CD4-positive, alpha-beta T cell treated with Interferon alpha-2 for 1 hour (primary cell): Measurements from ENCODE around the gene CMSS1.

Source experiments
- DNase-seq, 2 donors: peaks; one replicate each; pipeline ENCODE4 v3.0.0-alpha.2; 2020 to 2022

CMSS1 gene

GRCh38 chr3:99875929-99876841 is 58.5 kb downstream of the CMSS1 start:
- peak; percentile 71 to 73 for DNase-seq

GRCh38 chr3:99877031-99877579 is 59.4 kb downstream of the CMSS1 start:
- no peak for DNase-seq

GRCh38 chr3:99878005-99878404 is 60.3 kb downstream of the CMSS1 start:
- no peak for DNase-seq

GRCh38 chr3:99879275-99879674 is 61.6 kb downstream of the CMSS1 start:
- DNase-seq: no peak

- DNase-seq: no peak
Measured at GRCh38 chr3:99881121-99881524, 63.5 kb downstream of the CMSS1 start.

- DNase-seq: no peak
Measured at GRCh38 chr3:99882436-99883137, 64.9 kb downstream of the CMSS1 start.

GRCh38 chr3:99883138-99883461 is 65.4 kb downstream of the CMSS1 start:
- no peak for DNase-seq

- no peak for DNase-seq
Measured at GRCh38 chr3:99883693-99884092, 66.0 kb downstream of the CMSS1 start.

- DNase-seq: peak in 1 of 2 donors; percentile 10
Measured at GRCh38 chr3:99884484-99884883, 66.8 kb downstream of the CMSS1 start.

- no peak for DNase-seq
Measured at GRCh38 chr3:99885085-99885484, 67.4 kb downstream of the CMSS1 start.

GRCh38 chr3:99885851-99886250 is 68.2 kb downstream of the CMSS1 start:
- DNase-seq: no peak

GRCh38 chr3:99891610-99892285 is 74.1 kb downstream of the CMSS1 start:
- no peak for DNase-seq

- no peak for DNase-seq
Measured at GRCh38 chr3:99892332-99892731, 74.7 kb downstream of the CMSS1 start.

- no peak for DNase-seq
Measured at GRCh38 chr3:99895131-99895696, 77.6 kb downstream of the CMSS1 start.

GRCh38 chr3:99895703-99896441 is 78.2 kb downstream of the CMSS1 start:
- DNase-seq: peak in 1 of 2 donors; percentile 31

GRCh38 chr3:99896482-99896881 is 78.8 kb downstream of the CMSS1 start:
- DNase-seq: no peak

GRCh38 chr3:99899603-99900002 is 81.9 kb downstream of the CMSS1 start:
- no peak for DNase-seq

GRCh38 chr3:99900248-99900647 is 82.6 kb downstream of the CMSS1 start:
- no peak for DNase-seq

- DNase-seq: no peak
Measured at GRCh38 chr3:99901200-99901926, 83.7 kb downstream of the CMSS1 start.

- no peak for DNase-seq
Measured at GRCh38 chr3:99902091-99902490, 84.4 kb downstream of the CMSS1 start.

GRCh38 chr3:99903869-99904268 is 86.2 kb downstream of the CMSS1 start:
- no peak for DNase-seq
